Midbrain (tissue), 1 donor: ENCODE results near the gene GGT1.
"Not testable (repeated sequence)": the region's sequence is repeated elsewhere in the genome, so short reads cannot be mapped to it uniquely, and the experiment has no call there.

Experiments used
- DNase-seq: peaks from one replicate; lab custom pipeline; 2025; lab: John Stamatoyannopoulos, UW

GGT1 gene

DNA sequence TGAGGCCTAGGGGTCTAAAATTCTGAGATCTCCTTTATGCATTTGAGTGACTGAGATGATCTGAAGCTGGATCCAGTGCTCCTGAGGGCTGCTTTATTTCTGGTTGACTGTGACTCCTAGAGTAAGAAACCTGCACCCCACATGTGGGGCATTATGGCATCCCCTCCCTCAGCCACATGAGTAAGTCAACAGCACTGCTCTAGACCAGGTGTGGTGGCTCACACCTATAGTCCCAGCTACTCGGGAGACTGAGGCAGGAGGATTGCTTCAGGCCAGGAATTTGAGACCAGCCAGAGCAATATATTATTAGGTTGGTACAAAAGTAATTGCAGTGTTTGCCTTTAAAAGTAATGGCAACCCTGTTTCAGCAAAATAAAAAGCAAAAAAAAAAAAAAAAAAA is 39.3 kb downstream of the GGT1 start:
- DNase-seq, result not testable (repeated sequence)

DNA sequence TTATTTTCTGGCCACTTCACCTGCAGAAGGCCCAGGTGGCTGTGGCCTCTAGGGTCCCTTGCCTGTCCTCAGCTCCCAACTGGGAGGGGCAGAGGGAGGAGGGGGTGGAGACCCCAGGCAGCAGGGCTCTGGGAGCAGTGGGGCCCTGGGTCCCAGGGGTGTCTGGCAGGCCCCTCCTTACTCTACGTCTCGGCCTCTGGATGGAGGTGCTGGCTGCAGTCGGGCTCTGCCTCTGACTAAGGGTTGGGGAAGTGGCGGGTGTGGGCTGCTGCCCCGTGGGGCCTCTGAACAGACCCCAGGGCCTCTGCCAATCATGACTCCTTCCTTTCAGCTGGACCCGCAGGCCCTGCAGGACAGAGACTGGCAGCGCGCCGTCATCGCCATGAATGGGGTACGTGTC is 41.4 kb downstream of the GGT1 start:
- not testable (repeated sequence) for DNase-seq

DNA sequence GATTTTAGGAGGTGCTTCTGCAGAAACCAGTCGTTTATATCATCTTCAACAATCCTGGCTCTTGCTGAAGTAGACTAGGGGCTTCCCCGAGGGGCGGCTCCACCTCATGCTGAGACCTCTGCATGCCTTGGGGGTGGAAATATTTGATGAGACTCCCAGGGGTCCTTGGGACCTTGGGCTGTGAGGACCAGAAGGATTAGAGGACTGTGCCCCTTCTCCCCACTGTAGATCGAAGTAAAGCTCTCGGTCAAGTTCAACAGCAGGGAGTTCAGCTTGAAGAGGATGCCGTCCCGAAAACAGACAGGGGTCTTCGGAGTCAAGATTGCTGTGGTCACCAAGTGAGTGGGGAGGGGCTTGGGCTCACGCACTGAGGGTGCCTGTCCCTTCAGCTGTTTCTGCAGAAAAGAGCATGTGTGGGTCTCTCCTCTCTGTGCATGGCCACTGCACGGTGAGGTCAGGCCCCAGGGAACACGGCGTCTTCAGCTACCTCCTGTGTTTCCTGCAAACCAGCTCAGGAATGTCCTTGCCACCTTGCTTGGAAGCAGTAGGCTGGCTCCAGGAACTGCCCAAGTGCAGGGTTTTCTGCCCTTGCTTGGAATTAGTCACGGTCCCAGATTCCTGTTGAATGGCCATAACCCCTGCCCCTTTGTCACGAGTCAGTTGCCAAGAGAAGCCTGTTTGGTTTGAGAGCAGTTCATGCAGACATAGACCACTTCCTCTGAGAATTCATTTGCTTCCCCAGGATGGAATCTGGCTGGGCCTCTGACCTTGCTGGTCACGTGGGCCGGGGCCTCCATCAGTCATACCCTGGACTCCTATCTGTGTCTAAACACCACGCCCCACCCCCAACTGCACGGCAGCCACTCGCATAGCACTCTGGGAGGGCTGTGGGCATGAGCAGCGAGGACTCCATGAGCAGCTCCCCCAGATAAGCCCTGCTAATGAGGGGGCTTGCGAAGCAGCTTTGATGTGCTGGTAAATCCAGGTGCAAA is 42.7 kb downstream of the GGT1 start:
- not testable (repeated sequence) for DNase-seq

DNA sequence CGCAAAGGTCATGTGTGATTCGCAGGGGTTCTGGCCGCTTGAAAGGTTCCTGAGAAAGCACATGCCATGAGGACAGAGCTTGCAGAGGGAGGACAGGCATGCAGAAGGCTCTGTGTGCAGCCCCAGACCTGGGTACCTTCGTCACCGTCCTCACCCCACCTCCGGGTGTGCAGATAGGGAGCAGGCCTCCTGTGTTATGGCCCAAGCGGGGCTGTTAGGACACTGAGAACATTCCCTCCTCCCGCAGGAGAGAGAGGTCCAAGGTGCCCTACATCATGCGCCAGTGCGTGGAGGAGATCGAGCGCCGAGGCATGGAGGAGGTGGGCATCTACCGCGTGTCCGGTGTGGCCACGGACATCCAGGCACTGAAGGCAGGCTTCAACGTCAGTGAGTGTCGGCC is 43.8 kb downstream of the GGT1 start:
- not testable (repeated sequence) for DNase-seq

DNA sequence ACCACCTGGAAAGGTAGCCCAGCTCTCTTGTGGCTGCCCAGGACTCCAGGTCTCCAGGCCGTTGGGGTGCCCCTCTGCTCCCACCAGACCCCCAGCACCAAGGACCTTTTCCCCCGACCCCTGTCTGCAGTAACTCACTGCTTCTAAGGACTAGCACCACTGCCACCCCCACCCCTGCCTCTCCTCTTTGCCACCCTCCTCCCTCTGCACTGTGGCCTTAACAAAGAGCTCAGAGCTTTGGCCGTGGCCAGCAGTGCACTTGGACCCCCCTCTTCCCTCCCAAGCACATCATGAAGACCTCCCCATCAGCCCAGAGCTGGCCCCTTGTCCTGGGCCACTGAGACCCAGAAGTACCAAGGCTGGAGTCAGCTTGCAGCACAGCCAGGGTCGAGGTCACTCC is 46.4 kb downstream of the GGT1 start:
- DNase-seq, result not testable (repeated sequence)

DNA sequence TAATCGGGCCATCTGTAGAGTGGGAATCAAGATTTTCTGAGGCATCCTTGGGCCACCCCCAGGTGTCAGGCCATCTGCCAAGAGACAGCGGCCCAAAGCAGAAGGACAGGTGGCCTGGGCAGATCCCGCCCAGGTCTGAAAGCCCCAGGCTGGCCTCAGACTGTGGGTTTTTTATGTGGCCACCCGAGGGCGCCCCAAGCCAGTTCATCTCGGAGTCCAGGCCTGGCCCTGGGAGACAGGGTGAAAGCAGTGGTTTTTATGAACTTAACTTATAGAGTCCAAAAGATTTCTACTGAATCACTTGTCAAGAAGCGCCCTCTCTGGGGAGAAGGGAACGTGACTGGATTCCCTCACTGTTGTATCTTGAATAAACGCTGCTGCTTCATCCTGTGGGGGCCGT is 47.9 kb downstream of the GGT1 start:
- DNase-seq, result not testable (repeated sequence)

DNA sequence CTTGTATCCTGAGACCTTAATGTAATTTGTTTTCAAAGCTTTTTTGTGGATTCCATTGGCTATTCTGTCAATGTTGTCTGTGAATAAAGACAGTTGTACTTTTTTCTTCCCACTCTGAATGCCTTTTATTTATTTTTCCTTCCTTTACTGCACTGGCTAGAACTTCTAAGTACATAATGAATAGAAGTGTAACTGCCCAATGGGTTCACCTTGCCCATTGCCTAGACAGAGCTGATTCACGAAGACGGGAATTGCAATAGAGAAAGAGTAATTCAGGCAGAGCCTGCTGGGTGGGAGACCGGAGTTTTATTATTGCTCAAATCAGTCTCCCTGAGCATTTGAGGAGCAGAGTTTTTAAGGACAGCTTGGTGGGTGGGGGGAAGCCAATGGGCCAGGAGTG is 62.4 kb downstream of the GGT1 start:
- not testable (repeated sequence) for DNase-seq

DNA sequence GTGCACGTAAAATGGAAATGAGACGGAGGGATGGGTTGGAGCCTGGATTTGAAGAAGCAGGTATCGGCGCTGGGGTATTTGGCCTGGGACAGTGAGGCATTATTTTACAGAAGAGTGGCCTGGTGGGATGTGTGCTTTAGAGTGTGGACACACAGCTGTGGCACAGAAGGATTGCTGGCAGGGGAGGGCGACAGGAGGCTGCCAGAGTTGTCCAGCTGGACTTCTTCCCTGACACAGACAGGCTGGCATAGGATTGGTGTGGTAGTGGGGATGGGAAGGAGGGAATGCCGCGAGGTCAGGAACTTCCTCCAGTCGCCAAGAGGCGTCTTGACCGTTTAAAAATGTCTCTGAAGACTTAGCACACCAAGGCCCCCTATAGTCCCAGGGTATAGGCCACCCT is 64.9 kb downstream of the GGT1 start:
- not testable (repeated sequence) for DNase-seq

DNA sequence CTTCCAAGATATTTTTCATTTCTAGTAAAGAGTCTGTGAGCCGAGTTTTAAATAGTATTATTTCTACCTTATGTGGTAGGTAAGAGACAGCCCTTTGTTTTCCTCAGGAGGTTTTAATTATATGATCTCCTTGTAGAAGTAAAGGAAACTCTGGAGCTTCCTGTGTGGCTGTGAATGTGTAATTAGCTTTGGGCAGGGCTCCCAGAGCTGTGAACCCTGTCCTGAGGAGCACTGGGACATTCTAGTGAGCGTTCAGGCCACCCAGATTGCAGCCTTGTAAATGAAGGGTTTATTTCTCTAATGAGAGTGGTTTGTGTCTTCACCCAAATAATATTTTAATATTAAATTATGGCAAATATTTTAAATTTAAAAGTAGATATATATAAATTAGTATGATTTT is 69.5 kb downstream of the GGT1 start:
- DNase-seq, result not testable (repeated sequence)
